Measurements from ENCODE around the gene FLOT1. TPM values are rescaled to one million over a fixed set of nuclear protein-coding genes. Genes with fewer than 3 reads are reported as not detected.

FLOT1 gene
- total RNA-seq, 2 donors from 2014 or later = 157 to 167 TPM

DNA sequence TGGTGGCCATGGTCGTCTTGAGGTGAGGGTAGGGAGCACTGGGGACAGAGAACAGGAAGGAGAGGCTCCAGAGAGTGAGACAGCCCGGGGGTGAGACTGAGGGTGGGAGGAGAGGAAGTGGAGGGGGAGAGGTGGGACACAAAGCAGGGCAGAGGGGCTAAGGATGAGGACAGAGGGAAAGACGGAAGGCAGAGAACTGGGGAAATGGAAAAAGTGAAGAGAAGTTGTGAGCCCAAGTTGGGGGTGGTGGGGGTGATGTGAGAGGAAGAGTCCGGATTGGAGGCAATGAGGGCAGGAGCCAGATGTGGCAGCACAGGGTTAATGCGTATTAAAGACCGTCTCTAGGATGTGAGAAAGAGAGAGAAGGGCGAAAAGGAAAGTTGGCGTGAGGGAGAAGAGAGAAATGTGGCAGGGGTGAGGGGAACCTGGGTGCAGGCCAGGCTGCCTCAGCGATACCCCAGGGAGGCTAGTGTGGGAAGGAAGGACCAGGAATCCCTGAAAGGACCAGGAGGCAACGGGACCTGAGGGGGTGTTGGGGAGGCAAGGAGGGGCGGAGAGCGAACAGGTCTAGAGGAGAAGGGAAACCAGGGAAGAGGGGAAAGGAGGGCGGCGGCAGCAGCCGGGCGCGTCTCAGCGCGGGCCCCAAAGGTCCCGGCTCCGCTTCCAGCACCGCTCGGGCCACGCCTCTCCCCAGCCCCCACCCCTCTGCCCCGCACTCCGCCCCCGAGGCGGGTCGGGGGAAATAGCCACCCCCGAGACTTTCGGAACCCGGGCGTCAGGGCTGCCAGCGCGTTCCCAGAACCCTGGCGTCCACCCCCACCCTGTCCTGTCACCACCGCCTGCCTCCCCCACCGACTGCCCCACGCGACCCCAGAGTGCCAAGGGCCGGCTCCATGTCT lies 56.2 kb downstream of the FLOT1 start, which contains the start of gene PPP1R18:
PPP1R18 (minus strand) TSS at position 637 of the 899 bp plus-strand sequence; CDS start at position 10, 627 bp downstream.
- DNase-seq (ENCODE audit: low spot score) = peak; percentile 86
- Histone ChIP-seq H3K9me3 (no peaks in the 10 kb centered on the region), H3K4me1 (peaks cover 0 to 83% of the 10 kb centered on the region in 2 donors), H3K27me3 (no peaks in the 10 kb centered on the region), H3K27ac (peak within 1 kb of the TSS; percentile 99), H3K36me3 (peaks cover 15% of the 10 kb centered on the region), H3K4me3 (peak within 1 kb of the TSS; percentile 83 to 90)
- TF ChIP-seq, protein P1, sequence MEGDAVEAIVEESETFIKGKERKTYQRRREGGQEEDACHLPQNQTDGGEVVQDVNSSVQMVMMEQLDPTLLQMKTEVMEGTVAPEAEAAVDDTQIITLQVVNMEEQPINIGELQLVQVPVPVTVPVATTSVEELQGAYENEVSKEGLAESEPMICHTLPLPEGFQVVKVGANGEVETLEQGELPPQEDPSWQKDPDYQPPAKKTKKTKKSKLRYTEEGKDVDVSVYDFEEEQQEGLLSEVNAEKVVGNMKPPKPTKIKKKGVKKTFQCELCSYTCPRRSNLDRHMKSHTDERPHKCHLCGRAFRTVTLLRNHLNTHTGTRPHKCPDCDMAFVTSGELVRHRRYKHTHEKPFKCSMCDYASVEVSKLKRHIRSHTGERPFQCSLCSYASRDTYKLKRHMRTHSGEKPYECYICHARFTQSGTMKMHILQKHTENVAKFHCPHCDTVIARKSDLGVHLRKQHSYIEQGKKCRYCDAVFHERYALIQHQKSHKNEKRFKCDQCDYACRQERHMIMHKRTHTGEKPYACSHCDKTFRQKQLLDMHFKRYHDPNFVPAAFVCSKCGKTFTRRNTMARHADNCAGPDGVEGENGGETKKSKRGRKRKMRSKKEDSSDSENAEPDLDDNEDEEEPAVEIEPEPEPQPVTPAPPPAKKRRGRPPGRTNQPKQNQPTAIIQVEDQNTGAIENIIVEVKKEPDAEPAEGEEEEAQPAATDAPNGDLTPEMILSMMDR (IDR thresholded peaks at IDR 0.05) = no peak

DNA sequence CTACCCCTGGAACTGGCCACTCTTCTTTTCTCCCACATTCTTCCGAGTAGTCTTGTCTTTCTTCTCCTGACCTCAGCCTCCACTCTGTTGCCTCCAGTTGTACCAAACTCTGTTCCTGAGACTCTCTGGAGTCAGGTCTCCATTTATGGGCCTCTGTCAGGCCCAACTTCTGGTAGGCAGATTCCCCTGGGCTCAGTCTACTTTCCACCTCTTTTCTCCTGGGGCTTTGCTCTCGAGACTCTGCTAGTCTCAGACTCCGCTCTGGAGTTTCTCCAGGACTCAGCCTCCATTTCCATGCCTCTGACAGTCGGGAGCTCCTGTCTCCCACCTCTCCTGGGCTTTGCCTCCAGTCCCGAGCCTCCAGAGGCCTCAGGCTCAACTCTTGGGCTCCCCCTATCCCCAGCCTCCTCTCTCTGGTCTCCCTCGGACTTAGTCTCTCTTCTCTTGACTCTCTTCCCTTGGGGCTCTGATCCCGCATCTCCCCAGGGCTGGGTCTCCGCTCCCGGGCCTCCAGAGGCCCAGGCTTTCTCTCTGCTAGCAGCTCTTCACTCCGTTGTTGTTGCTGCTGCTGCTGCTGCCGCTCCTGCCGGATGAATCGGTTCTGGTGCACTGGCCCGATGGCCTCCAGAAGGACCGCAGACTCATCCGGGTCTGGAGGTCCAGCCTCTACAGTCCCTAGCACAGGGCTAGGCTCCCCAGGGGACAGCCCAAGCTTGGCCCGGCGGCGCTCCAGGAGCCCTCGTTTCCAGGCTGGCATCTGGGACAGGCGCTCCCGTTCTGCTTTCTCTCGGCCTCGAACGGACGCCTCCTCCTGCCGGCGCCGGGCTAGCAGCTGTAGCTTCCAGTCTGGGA lies 57.1 kb downstream of the FLOT1 start:
- Histone ChIP-seq H3K4me3 (peak overlapping the region; percentile 83 to 90), H3K9me3 (no peaks in the 10 kb centered on the region), H3K36me3 (peaks cover 21% of the 10 kb centered on the region), H3K27me3 (no peaks in the 10 kb centered on the region), H3K27ac (peak overlapping the region; percentile 99), H3K4me1 (peaks cover 0 to 87% of the 10 kb centered on the region in 2 donors)
- DNase-seq (ENCODE audit: low spot score) = no peak
- TF ChIP-seq, protein P1 (IDR thresholded peaks at IDR 0.05) = no peak

DNA sequence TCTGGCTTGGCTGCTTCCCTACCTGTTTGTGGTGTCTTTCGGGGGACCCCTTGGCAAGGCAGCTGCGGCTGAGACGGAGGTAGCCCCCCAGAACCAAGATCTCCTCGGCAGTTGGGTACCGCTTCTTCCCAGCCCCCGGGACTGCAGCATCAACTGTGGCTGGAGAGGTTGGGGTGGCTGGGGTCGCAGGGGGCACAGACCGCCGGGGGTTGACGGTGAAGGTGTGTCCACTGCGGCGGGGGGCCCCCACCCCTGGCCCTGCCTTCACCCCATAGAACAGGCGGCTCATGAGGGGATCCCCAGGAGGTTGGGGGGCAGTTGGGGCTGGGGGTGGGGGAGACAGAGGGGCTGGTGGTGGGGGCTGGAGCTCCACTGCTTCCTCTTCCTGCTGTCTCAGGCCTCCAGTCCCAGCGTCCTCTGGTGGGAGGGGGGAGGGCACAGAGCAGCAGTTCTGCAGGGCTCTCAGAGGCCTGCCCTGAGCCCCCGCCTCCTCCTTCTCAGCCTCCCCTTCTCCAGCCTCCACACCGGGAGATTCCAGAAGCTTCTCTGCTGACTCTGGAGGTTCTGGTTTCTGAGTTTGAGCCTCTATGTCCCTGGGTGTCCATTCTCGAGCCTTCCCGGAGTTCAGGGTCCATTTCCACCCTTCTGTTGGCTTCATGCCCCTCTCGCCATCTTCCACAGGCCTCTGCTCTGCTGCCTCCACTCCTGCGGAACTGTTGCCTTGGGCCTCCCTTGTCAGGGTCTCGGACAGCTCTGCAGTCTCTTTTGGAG lies 57.9 kb downstream of the FLOT1 start:
- Histone ChIP-seq H3K9me3 (no peaks in the 10 kb centered on the region), H3K27ac (peak overlapping the region; percentile 99), H3K36me3 (peaks cover 28% of the 10 kb centered on the region), H3K4me3 (peak overlapping the region; percentile 83 to 90), H3K27me3 (no peaks in the 10 kb centered on the region), H3K4me1 (peaks cover 0 to 88% of the 10 kb centered on the region in 2 donors)
- TF ChIP-seq, protein P1 (IDR thresholded peaks at IDR 0.05) = no peak
- no peak for DNase-seq (ENCODE audit: low spot score)

DNA sequence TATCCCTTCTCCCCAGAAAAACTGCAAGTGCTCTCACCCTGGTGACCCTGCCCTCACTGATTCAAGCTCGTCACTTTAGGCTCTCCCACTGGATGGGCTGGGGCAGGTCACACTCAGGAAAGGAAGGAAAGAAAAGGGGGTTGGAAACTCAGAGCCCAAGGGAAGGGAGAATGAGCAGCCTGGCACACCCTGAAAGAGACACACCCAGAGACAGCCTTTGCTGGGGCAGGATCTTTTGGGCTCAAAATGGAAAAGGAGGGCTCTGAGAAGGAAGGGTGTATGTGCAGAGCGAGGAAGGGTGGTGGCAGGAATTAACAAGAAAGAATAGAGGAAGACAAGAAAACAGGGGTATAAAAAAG lies 58.5 kb downstream of the FLOT1 start:
- Histone ChIP-seq H3K27ac (peak overlapping the region; percentile 99), H3K4me3 (peak overlapping the region; percentile 83 to 90), H3K36me3 (peaks cover 28% of the 10 kb centered on the region), H3K4me1 (peaks cover 0 to 88% of the 10 kb centered on the region in 2 donors), H3K9me3 (no peaks in the 10 kb centered on the region), H3K27me3 (no peaks in the 10 kb centered on the region)
- DNase-seq (ENCODE audit: low spot score) = no peak
- TF ChIP-seq, protein P1 (IDR thresholded peaks at IDR 0.05) = no peak

Measured in right atrium auricular region (tissue), 2 donors.